A673 (cell line): ENCODE results near the gene RPL29. TPM values are rescaled to one million over a fixed set of nuclear protein-coding genes. Genes with fewer than 3 reads are reported as not detected.
A peak's percentile ranks its signal among the peaks of the same experiment; 100 is the strongest.

Experiments used
- BruUV-seq: library from RNA; stranded (reverse); fragments of 400-500 nt; replicated peaks from 2 replicates; lab custom pipeline; 2021; lab: Mats Ljungman, UMichigan
- CTCF ChIA-PET: fragments of 300-600 bp; sonication (Branson Sonifier 250); formaldehyde crosslinking; loops from one replicate; lab custom pipeline; 2022; ENCODE audit warnings: antibody characterized with exemption; lab: Charles Lee
- POLR2A ChIA-PET: fragments of 300-600 bp; sonication (Branson Sonifier 250); formaldehyde crosslinking; loops from one replicate; lab custom pipeline; 2022; ENCODE audit warnings: antibody characterized with exemption; ENCODE audit not compliant: low non-redundant PET; lab: Charles Lee
- DNase-seq: peaks from one replicate; pipeline ENCODE4 v3.0.0-alpha.2; 2015; ENCODE audit warnings: low spot score
- H3K27ac ChIP-seq: fragments of 200-600 bp; sonication (generic); 2 replicates; pipeline ENCODE4 v1.5.1; 2016; ENCODE audit warnings: mixed run types, low read depth, mild to moderate bottlenecking, mixed read lengths, antibody characterized with exemption, low read length; ENCODE audit not compliant: poor library complexity, severe bottlenecking
- H3K27me3 ChIP-seq: fragments of 200-600 bp; sonication (generic); replicated peaks from 2 replicates; pipeline ENCODE4 v1.6.1; 2017; ENCODE audit warnings: mixed run types, low read depth, mild to moderate bottlenecking, mixed read lengths, antibody characterized with exemption, low read length; ENCODE audit not compliant: insufficient read depth, poor library complexity
- H3K36me3 ChIP-seq: fragments of 200-600 bp; sonication (generic); 2 replicates; pipeline ENCODE4 v1.6.1; 2016; ENCODE audit warnings: mixed run types, mild to moderate bottlenecking, mixed read lengths, antibody characterized with exemption, low read length; ENCODE audit not compliant: insufficient read depth, poor library complexity, severe bottlenecking
- H3K4me1 ChIP-seq: fragments of 200-600 bp; sonication (generic); 2 replicates; pipeline ENCODE4 v1.6.1; 2017; ENCODE audit warnings: mixed run types, mild to moderate bottlenecking, mixed read lengths, antibody characterized with exemption, low read length; ENCODE audit not compliant: insufficient read depth, poor library complexity, severe bottlenecking
- H3K4me3 ChIP-seq: fragments of 200-600 bp; sonication (generic); 2 replicates; pipeline ENCODE4 v1.5.1; 2016; ENCODE audit warnings: low read depth, mixed run types, mild to moderate bottlenecking, mixed read lengths, low read length; ENCODE audit not compliant: poor library complexity, severe bottlenecking
- H3K9me3 ChIP-seq: fragments of 200-600 bp; sonication (generic); 2 replicates; pipeline ENCODE4 v1.6.1; 2016; ENCODE audit warnings: mixed run types, low read depth, mild to moderate bottlenecking, mixed read lengths, antibody characterized with exemption, low read length; ENCODE audit not compliant: poor library complexity, severe bottlenecking
- CTCF ChIP-seq: fragments of 300-800, 200-600 bp; sonication (generic); conservative IDR thresholded peaks from 2 replicates; pipeline ENCODE4 v1.5.1; 2017; ENCODE audit warnings: low read depth, mild to moderate bottlenecking, antibody characterized with exemption, low read length, moderate library complexity, mixed read lengths
- EZH2 ChIP-seq: fragments of 200-600 bp; sonication (generic); IDR thresholded peaks from 2 replicates; pipeline ENCODE4 v1.6.1; 2017; ENCODE audit warnings: borderline replicate concordance, low read depth, mild to moderate bottlenecking, mixed read lengths, antibody characterized with exemption, low read length; ENCODE audit not compliant: poor library complexity, severe bottlenecking
- intact Hi-C: fragments of 100-400 bp; cut with micrococcal nuclease; formaldehyde crosslinking; loops from one replicate; pipeline ENCODE4 v1.10.0; 2022; ENCODE audit not compliant: unreplicated experiment
- total RNA-seq: library from RNA; stranded (reverse); gene quantifications from 2 replicates; pipeline ENCODE4 v1.2.3, GENCODE V29; 2021

The RPL29 gene
- total RNA-seq, 1 experiment from 2014 or later: 624 TPM

- H3K27ac ChIP-seq: no peak overlapping the region
- no peak overlapping the region for H3K4me3 ChIP-seq
- ChIA-PET POLR2A (interaction anchor here (0.6 kb wide), 1 partner anchor 45 kb away, joined by 3 read pairs; no protein-coding TSS in a partner anchor), CTCF (interaction anchor here (0.5 to 1.0 kb wide), 2 partner anchors 47 to 50 kb away, joined by 3 to 4 read pairs; no protein-coding TSS in a partner anchor)
- intact Hi-C loops: no loop called here
- peaks cover 18% of the 10 kb centered on the region for H3K4me1 ChIP-seq
- H3K9me3 ChIP-seq: no peaks in the 10 kb centered on the region
- no TSS peak for BruUV-seq
- TF ChIP-seq CTCF (no peak), EZH2 (no peak)
- no peaks in the 10 kb centered on the region for H3K36me3 ChIP-seq
- peak; percentile 78 for DNase-seq
- H3K27me3 ChIP-seq: no peaks in the 10 kb centered on the region
Observed at GRCh38 chr3:52005571-52005986, 9.9 kb upstream of the RPL29 start.

- Histone ChIP-seq H3K27ac (no peak overlapping the region), H3K9me3 (no peaks in the 10 kb centered on the region), H3K4me3 (no peak overlapping the region), H3K27me3 (no peaks in the 10 kb centered on the region), H3K36me3 (no peaks in the 10 kb centered on the region), H3K4me1 (peaks cover 18% of the 10 kb centered on the region)
- ChIA-PET POLR2A (no interaction called here), CTCF (interaction anchor here (0.5 to 2.0 kb wide), 5 partner anchors 48 to 118 kb away, joined by 3 to 14 read pairs (median 4); partner anchors contain the start of gene DUSP7)
- DNase-seq: no peak
- intact Hi-C loops: loop anchor here (5.0 kb wide), 1 partner anchor 52 kb away; the partner anchor contains the start of gene DUSP7
- BruUV-seq: no TSS peak
- no peak for TF ChIP-seq EZH2
- no peak for TF ChIP-seq CTCF
Observed at GRCh38 chr3:52004906-52005395, 9.3 kb upstream of the RPL29 start.

- POLR2A ChIA-PET: interaction anchor here (0.6 kb wide), 1 partner anchor 36 kb away, joined by 5 read pairs; no protein-coding TSS in a partner anchor
- CTCF ChIA-PET: interaction anchor here (0.5 to 2.0 kb wide), 5 partner anchors 38 to 119 kb away, joined by 3 to 14 read pairs (median 3); partner anchors contain the start of gene DUSP7
- no peaks in the 10 kb centered on the region for H3K36me3 ChIP-seq
- H3K9me3 ChIP-seq: no peaks in the 10 kb centered on the region
- DNase-seq: peak; percentile 60
- peaks cover 18% of the 10 kb centered on the region for H3K4me1 ChIP-seq
- H3K27ac ChIP-seq: no peak overlapping the region
- TF ChIP-seq EZH2: no peak
- TF ChIP-seq CTCF: peak; percentile 45
- no TSS peak for BruUV-seq
- H3K4me3 ChIP-seq: no peak overlapping the region
- intact Hi-C loops: loop anchor here (5.0 kb wide), 1 partner anchor 53 kb away; the partner anchor contains the start of gene DUSP7
- H3K27me3 ChIP-seq: no peaks in the 10 kb centered on the region
Observed at GRCh38 chr3:52004163-52004787, 8.6 kb upstream of the RPL29 start.
